ENCODE data around the gene C2orf49.

- TF ChIP-seq SP1 (IDR thresholded peaks at IDR 0.05) = no peak
- no peak for TF ChIP-seq ELF4 (IDR thresholded peaks at IDR 0.05)
- TF ChIP-seq TARDBP (IDR thresholded peaks at IDR 0.05) = no peak
- TF ChIP-seq FOXM1 (IDR thresholded peaks at IDR 0.05; ENCODE audit: borderline replicate concordance) = no peak
- no peak for TF ChIP-seq SUZ12 (IDR thresholded peaks at IDR 0.05)
- TF ChIP-seq, protein P1, sequence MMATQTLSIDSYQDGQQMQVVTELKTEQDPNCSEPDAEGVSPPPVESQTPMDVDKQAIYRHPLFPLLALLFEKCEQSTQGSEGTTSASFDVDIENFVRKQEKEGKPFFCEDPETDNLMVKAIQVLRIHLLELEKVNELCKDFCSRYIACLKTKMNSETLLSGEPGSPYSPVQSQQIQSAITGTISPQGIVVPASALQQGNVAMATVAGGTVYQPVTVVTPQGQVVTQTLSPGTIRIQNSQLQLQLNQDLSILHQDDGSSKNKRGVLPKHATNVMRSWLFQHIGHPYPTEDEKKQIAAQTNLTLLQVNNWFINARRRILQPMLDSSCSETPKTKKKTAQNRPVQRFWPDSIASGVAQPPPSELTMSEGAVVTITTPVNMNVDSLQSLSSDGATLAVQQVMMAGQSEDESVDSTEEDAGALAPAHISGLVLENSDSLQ (IDR thresholded peaks at IDR 0.05) = no peak
- no peak for TF ChIP-seq ZNF384 (IDR thresholded peaks at IDR 0.05)
- no peak for TF ChIP-seq BHLHE40 (IDR thresholded peaks at IDR 0.05; ENCODE audit: borderline replicate concordance)
- no peak for TF ChIP-seq L3MBTL2 (conservative IDR thresholded peaks at IDR 0.05)
- TF ChIP-seq FOXA1 (IDR thresholded peaks at IDR 0.05) = no peak
- TF ChIP-seq CTBP1 (IDR thresholded peaks at IDR 0.05; ENCODE audit: borderline replicate concordance) = no peak
Observed at GRCh38 chr2:105335469-105335868, 1.9 kb upstream of the C2orf49 start.

All from HEK293T (cell line).